H1 (cell line): ENCODE measurements around the gene COQ10B. TPM values are rescaled to one million over a fixed set of nuclear protein-coding genes. Genes with fewer than 3 reads are reported as not detected.

Experiments used
- CTCF ChIA-PET: fragments of 300-600 bp; sonication (Branson Sonifier 250); formaldehyde crosslinking; loops from one replicate; lab custom pipeline; 2021; ENCODE audit not compliant: partially characterized antibody; lab: Charles Lee
- POLR2A ChIA-PET: fragments of 300-600 bp; sonication (Branson Sonifier 250); formaldehyde crosslinking; loops from one replicate; lab custom pipeline; 2021; ENCODE audit warnings: inconsistent platforms; ENCODE audit not compliant: partially characterized antibody; lab: Charles Lee
- DNase-seq, 2 experiments: peaks; one replicate each; pipeline versions ENCODE4 v3.0.0 to v3.0.0-alpha.2; 2010 to 2022; ENCODE audit warnings: low spot score in 2 of 2, low read depth in 1 of 2, mixed read lengths in 1 of 2
- FAIRE-seq: peaks from 2 replicates; lab custom pipeline; 2011; peaks lifted over from hg19 to GRCh38; lab: Jason Lieb, UNC
- H2AFZ ChIP-seq: 2 replicates; pipeline ENCODE4 v1.8.1; 2012; ENCODE audit warnings: low read length, inconsistent platforms
- H2AK5ac ChIP-seq: 2 replicates; pipeline ENCODE4 v1.6.1; 2013; ENCODE audit warnings: low read depth, low read length
- H2BK120ac ChIP-seq: replicated peaks from 2 replicates; pipeline ENCODE3; 2013; ENCODE audit warnings: low read depth, low read length, inconsistent platforms
- H2BK12ac ChIP-seq: 2 replicates; pipeline ENCODE4 v1.6.1; 2013; ENCODE audit warnings: low read depth, low read length
- H2BK15ac ChIP-seq: 2 replicates; pipeline ENCODE4 v1.6.1; 2013; ENCODE audit warnings: low read length
- H2BK20ac ChIP-seq: 2 replicates; pipeline ENCODE4 v1.6.1; 2013; ENCODE audit warnings: low read length
- H2BK5ac ChIP-seq: 2 replicates; pipeline ENCODE4 v1.6.1; 2013; ENCODE audit warnings: low read depth, low read length
- H3K14ac ChIP-seq: 2 replicates; pipeline ENCODE4 v1.6.1; 2013; ENCODE audit warnings: inconsistent platforms; ENCODE audit not compliant: insufficient read length
- H3K18ac ChIP-seq: 2 replicates; pipeline ENCODE4 v1.6.1; 2013; ENCODE audit warnings: low read length; ENCODE audit errors: extremely low read depth
- H3K23ac ChIP-seq: 2 replicates; pipeline ENCODE4 v1.6.1; 2013; ENCODE audit warnings: inconsistent platforms; ENCODE audit not compliant: insufficient read length
- H3K23me2 ChIP-seq: 2 replicates; pipeline ENCODE4 v1.6.1; 2013; ENCODE audit warnings: low read depth, low read length
- H3K27ac ChIP-seq: 2 replicates; pipeline ENCODE4 v1.6.1; 2011; ENCODE audit warnings: low read depth, low read length, inconsistent platforms
- H3K27me3 ChIP-seq, 4 experiments: replicated peaks in 1 of 4; 1 replicate in 1 of 4; 2 replicates in 3 of 4; pipeline versions ENCODE4 v1.6.1 to v1.8.1; 2011 to 2013; ENCODE audit warnings: low read length in 3 of 4, mild to moderate bottlenecking in 3 of 4, inconsistent platforms in 2 of 4, mixed read lengths in 2 of 4, moderate library complexity in 1 of 4; ENCODE audit not compliant: control insufficient read depth in 3 of 4, insufficient read depth in 3 of 4; ENCODE audit errors: extremely low read depth in 1 of 4
- H3K36me3 ChIP-seq, 4 experiments: 2 replicates each; pipeline versions ENCODE4 v1.6.1 to v1.8.1; 2011 to 2013; ENCODE audit warnings: mild to moderate bottlenecking in 4 of 4, low read length in 3 of 4, moderate library complexity in 2 of 4, control low read depth in 1 of 4, inconsistent platforms in 1 of 4; ENCODE audit not compliant: insufficient read depth in 4 of 4, control insufficient read depth in 2 of 4
- H3K4ac ChIP-seq: replicated peaks from 2 replicates; pipeline ENCODE3; 2013; ENCODE audit warnings: low read length, low read depth, mixed read lengths, inconsistent platforms; ENCODE audit not compliant: insufficient read length
- H3K4me1 ChIP-seq, 4 experiments: replicated peaks in 1 of 4; 1 replicate in 1 of 4; 2 replicates in 3 of 4; pipeline versions ENCODE4 v1.6.1 to v1.8.1; 2011 to 2013; ENCODE audit warnings: low read length in 3 of 4, inconsistent platforms in 2 of 4, mixed read lengths in 1 of 4; ENCODE audit not compliant: insufficient read depth in 4 of 4, control insufficient read depth in 3 of 4
- H3K4me2 ChIP-seq, 2 experiments: 2 replicates each; pipeline versions ENCODE4 v1.6.1 to v1.8.1; 2011 to 2013; ENCODE audit warnings: low read depth in 2 of 2, low read length in 2 of 2, control low read depth in 1 of 2, inconsistent platforms in 1 of 2, mild to moderate bottlenecking in 1 of 2; ENCODE audit not compliant: insufficient read depth in 1 of 2
- H3K4me3 ChIP-seq, 4 experiments: fragments of 200-600, 300-600 bp in 1 of 4; sonication (generic), shearing (Covaris generic), sonication (Bioruptor Twin) in 1 of 4; 2 replicates each; pipeline versions ENCODE4 v1.5.1 to v1.8.1; 2011 to 2016; ENCODE audit warnings: low read length in 4 of 4, low read depth in 3 of 4, control low read depth in 2 of 4, inconsistent platforms in 2 of 4, mild to moderate bottlenecking in 2 of 4, mixed read lengths in 1 of 4, moderate library complexity in 1 of 4; ENCODE audit not compliant: insufficient read depth in 2 of 4; ENCODE audit errors: extremely low read depth in 1 of 4
- H3K56ac ChIP-seq: replicated peaks from 2 replicates; pipeline ENCODE3; 2013; ENCODE audit warnings: low read depth, mild to moderate bottlenecking, mixed read lengths, low read length, inconsistent platforms; ENCODE audit not compliant: insufficient read length
- H3K79me1 ChIP-seq: 2 replicates; pipeline ENCODE4 v1.6.1; 2013; ENCODE audit warnings: low read depth, low read length, control low read depth
- H3K79me2 ChIP-seq, 2 experiments: 2 replicates each; pipeline versions ENCODE4 v1.6.1 to v1.8.1; 2012 to 2013; ENCODE audit warnings: low read length in 2 of 2, mild to moderate bottlenecking in 2 of 2, inconsistent platforms in 1 of 2; ENCODE audit not compliant: insufficient read depth in 2 of 2, control insufficient read depth in 1 of 2
- H3K9ac ChIP-seq, 4 experiments: replicated peaks in 1 of 4; 1 replicate in 1 of 4; 2 replicates in 3 of 4; pipeline versions ENCODE4 v1.6.1 to v1.8.1; 2011 to 2013; ENCODE audit warnings: low read depth in 3 of 4, low read length in 3 of 4, control low read depth in 2 of 4, mild to moderate bottlenecking in 2 of 4, moderate library complexity in 2 of 4, inconsistent platforms in 1 of 4; ENCODE audit errors: extremely low read depth in 1 of 4
- H3K9me3 ChIP-seq, 2 experiments: 2 replicates each; pipeline versions ENCODE4 v1.6.1 to v1.8.1; 2012 to 2013; ENCODE audit warnings: mild to moderate bottlenecking in 2 of 2, moderate library complexity in 2 of 2, control low read depth in 1 of 2, inconsistent platforms in 1 of 2, low read depth in 1 of 2, low read length in 1 of 2, mixed read lengths in 1 of 2; ENCODE audit not compliant: insufficient read depth in 2 of 2
- H4K20me1 ChIP-seq, 2 experiments: replicated peaks in 1 of 2; 2 replicates each; pipeline versions ENCODE3 to v1.8.1; 2011 to 2013; ENCODE audit warnings: inconsistent platforms in 2 of 2, low read length in 2 of 2, mild to moderate bottlenecking in 1 of 2; ENCODE audit not compliant: insufficient read depth in 2 of 2, control insufficient read depth in 1 of 2
- H4K5ac ChIP-seq: 2 replicates; pipeline ENCODE4 v1.6.1; 2013; ENCODE audit warnings: low read length, low read depth, mixed read lengths, inconsistent platforms; ENCODE audit not compliant: insufficient read length
- H4K8ac ChIP-seq: 2 replicates; pipeline ENCODE4 v1.8.0; 2013; ENCODE audit warnings: mild to moderate bottlenecking, moderate library complexity, low read length, inconsistent platforms; ENCODE audit not compliant: insufficient read depth; ENCODE audit errors: extremely low read depth
- H4K91ac ChIP-seq: replicated peaks from 2 replicates; pipeline ENCODE3; 2013; ENCODE audit warnings: low read length, mixed read lengths, inconsistent platforms; ENCODE audit not compliant: insufficient read length
- ASH2L ChIP-seq: fragments of 200-600, 300-600 bp; sonication (generic); IDR thresholded peaks from one replicate; pipeline ENCODE4 v1.7.1; 2017; ENCODE audit warnings: low read length
- BCL11A ChIP-seq, 2 experiments: IDR thresholded peaks; one replicate each; pipeline ENCODE4 v1.6.1; 2011; ENCODE audit warnings: low read depth in 2 of 2, low read length in 2 of 2, mild to moderate bottlenecking in 2 of 2
- CREB1 ChIP-seq: IDR thresholded peaks from 2 replicates; pipeline ENCODE4 v1.6.1; 2012; ENCODE audit warnings: inconsistent platforms
- GABPA ChIP-seq: IDR thresholded peaks from 2 replicates; pipeline ENCODE4 v1.6.1; 2011; ENCODE audit warnings: mild to moderate bottlenecking, low read length, moderate library complexity, borderline replicate concordance; ENCODE audit not compliant: insufficient read depth
- JUN ChIP-seq: IDR thresholded peaks from 2 replicates; pipeline ENCODE4 v1.6.1; 2011; ENCODE audit warnings: low read depth, mild to moderate bottlenecking, improper control_type of control experiment, low read length
- KDM4A ChIP-seq: IDR thresholded peaks from one replicate; pipeline ENCODE4 v1.7.1; 2012; ENCODE audit warnings: low read depth, mild to moderate bottlenecking, moderate library complexity, low read length, inconsistent platforms; ENCODE audit not compliant: severe bottlenecking
- RBBP5 ChIP-seq: IDR thresholded peaks from 2 replicates; pipeline ENCODE4 v1.7.1; 2012; ENCODE audit warnings: low read depth, mild to moderate bottlenecking, inconsistent platforms, low read length, moderate library complexity, borderline replicate concordance
- SAP30 ChIP-seq: fragments of 300-600 bp; sonication (generic); IDR thresholded peaks from 2 replicates; pipeline ENCODE4 v1.7.1; 2012; ENCODE audit warnings: low read length, moderate library complexity, mild to moderate bottlenecking, inconsistent platforms; ENCODE audit not compliant: insufficient read depth, insufficient replicate concordance
- SP2 ChIP-seq: IDR thresholded peaks from 2 replicates; pipeline ENCODE4 v1.6.1; 2012; ENCODE audit warnings: mild to moderate bottlenecking, low read length, inconsistent platforms
- SP4 ChIP-seq: IDR thresholded peaks from 2 replicates; pipeline ENCODE4 v1.6.1; 2012; ENCODE audit warnings: low read length, inconsistent platforms
- SRF ChIP-seq: IDR thresholded peaks from 2 replicates; pipeline ENCODE4 v1.6.1; 2011; ENCODE audit warnings: mild to moderate bottlenecking, low read depth, low read length, moderate library complexity
- TAF1 ChIP-seq: IDR thresholded peaks from 2 replicates; pipeline ENCODE4 v1.6.1; 2011; ENCODE audit warnings: mild to moderate bottlenecking, low read depth, low read length
- WGBS, 2 experiments: shearing (Covaris generic) in 1 of 2; methylation state at CpG; one replicate each; pipeline versions ENCODE4 v1.1.6 to v1.1.7; 2013 to 2015; ENCODE audit warnings: low lambda C conversion rate in 2 of 2, mixed read lengths in 2 of 2, inconsistent platforms in 1 of 2, low coverage in 1 of 2, missing lambda C conversion rate in 1 of 2; ENCODE audit not compliant: insufficient replicate concordance in 2 of 2, insufficient coverage in 1 of 2, insufficient read length in 1 of 2; ENCODE audit errors: extremely low coverage in 1 of 2, missing lambda C conversion rate in 1 of 2; 5-methylcytosine and 5-hydroxymethylcytosine counted together
- polyA plus RNA-seq, 7 experiments: library from polyadenylated mRNA; depleted of rRNA in 3 of 7; stranded (reverse) in 5 of 7; unstranded in 2 of 7; fragments of >200 nt in 5 of 7; fragments of 200-250 nt in 2 of 7; gene quantifications; 1 replicate in 5 of 7; 2 replicates in 1 of 7; 4 replicates in 1 of 7; pipeline versions ENCODE4 v1.2.1 to v1.2.3, GENCODE V29; 2011 to 2013; ENCODE audit warnings: missing spikeins in 2 of 7, mixed read lengths in 2 of 7
- total RNA-seq: library from RNA; stranded (reverse); fragmentation: NEBNext Ultra II Directional; extraction: Animal tissue kit (Norgen Biotek cat#: 25700); gene quantifications from 2 replicates; pipeline ENCODE4 v1.2.1, GENCODE V29; 2021

The COQ10B gene
- total and polyA plus RNA-seq, 2 of the 8 experiments (the other 6 are each of a cell fraction or from before 2014, with no cell fraction given), result 1.9 to 17.3 TPM

- DNase-seq (no peak), FAIRE-seq (no peak)
- Histone ChIP-seq H2BK15ac (no peak overlapping the region), H4K20me1 (peaks cover 0 to 7% of the 10 kb centered on the region in 2 experiments), H3K79me1 (peaks cover 4% of the 10 kb centered on the region), H3K14ac (no peak overlapping the region), H4K8ac (no peak overlapping the region), H3K18ac (no peak overlapping the region), H3K9ac (no peak overlapping the region), H3K4me2 (no peak overlapping the region; a peak in 1 of 4 replicates), H2BK12ac (no peak overlapping the region), H4K5ac (no peak overlapping the region), H4K91ac (no peak overlapping the region), H3K9me3 (peaks cover 0 to 1% of the 10 kb centered on the region in 2 experiments; a peak in 1 of 4 replicates), H3K23ac (no peak overlapping the region), H3K23me2 (peaks cover 3% of the 10 kb centered on the region), H3K27ac (no peak overlapping the region), H3K27me3 (no peaks in the 10 kb centered on the region), H2AK5ac (no peak overlapping the region), H3K4ac (no peak overlapping the region), H3K56ac (no peak overlapping the region), H3K4me1 (peaks cover 0 to 5% (median 0%) of the 10 kb centered on the region in 4 experiments; a peak in 2 of 7 replicates), H3K4me3 (no peak overlapping the region), H3K36me3 (no peaks in the 10 kb centered on the region; a peak in 1 of 8 replicates), H2AFZ (no peak overlapping the region), H2BK5ac (no peak overlapping the region), H2BK120ac (no peak overlapping the region), H2BK20ac (no peak overlapping the region), H3K79me2 (peaks cover 16 to 46% of the 10 kb centered on the region in 2 experiments)
- POLR2A ChIA-PET, result no interaction called here
- TF ChIP-seq SRF (no peak), SP2 (no peak), CREB1 (no peak), ASH2L (no peak), GABPA (no peak), SAP30 (no peak), BCL11A (IDR thresholded peaks at IDR 0.05; ENCODE audit: low read depth in 2 of 2, low read length in 2 of 2) (no peak), TAF1 (no peak), SP4 (no peak), RBBP5 (no peak), JUN (no peak), KDM4A (no peak)
- CTCF ChIA-PET, result interaction anchor here (0.6 kb wide), 1 partner anchor 75 kb away, joined by 4 read pairs; no protein-coding TSS in a partner anchor
- 80% methylated on average over 1 of the region's 1 CpG; no CpG with 5 or more reads in 1 of the 2 experiments for WGBS, 2 experiments
Measured at GRCh38 chr2:197455428-197455827, 2.1 kb downstream of the COQ10B start.
